Keratinocyte (primary cell): Measurements from ENCODE around the gene TRAF1. TPM values are rescaled to one million over a fixed set of nuclear protein-coding genes. Genes with fewer than 3 reads are reported as not detected.

Source experiments
- DNase-seq: peaks from one replicate; pipeline ENCODE4 v3.0.0-alpha.2; 2011; ENCODE audit warnings: low read depth, missing footprints, low spot score
- FAIRE-seq: peaks from 2 replicates; lab custom pipeline; 2011; peaks lifted over from hg19 to GRCh38; lab: Jason Lieb, UNC
- H2AFZ ChIP-seq: 2 replicates; pipeline ENCODE4 v1.6.0; 2012; ENCODE audit warnings: low read length, control low read depth, inconsistent platforms; ENCODE audit not compliant: control insufficient read depth
- H3K27ac ChIP-seq: 2 replicates; pipeline ENCODE4 v1.5.1; 2011; ENCODE audit warnings: low read length; ENCODE audit not compliant: control insufficient read depth, insufficient read depth
- H3K27me3 ChIP-seq: 3 replicates; pipeline ENCODE4 v1.6.0; 2011; ENCODE audit warnings: low read length; ENCODE audit not compliant: control insufficient read depth, insufficient read depth; ENCODE audit errors: extremely low read depth
- H3K36me3 ChIP-seq, 2 experiments: 2 replicates in 1 of 2; 3 replicates in 1 of 2; pipeline ENCODE4 v1.5.1; 2011; ENCODE audit warnings: low read length in 2 of 2, mild to moderate bottlenecking in 1 of 2; ENCODE audit not compliant: control insufficient read depth in 2 of 2, insufficient read depth in 2 of 2; ENCODE audit errors: extremely low read depth in 1 of 2
- H3K4me1 ChIP-seq: 3 replicates; pipeline ENCODE4 v1.5.1; 2011; ENCODE audit warnings: low read length; ENCODE audit not compliant: control insufficient read depth, insufficient read depth; ENCODE audit errors: extremely low read depth
- H3K4me2 ChIP-seq: 3 replicates; pipeline ENCODE4 v1.6.0; 2011; ENCODE audit warnings: low read depth, low read length; ENCODE audit not compliant: control insufficient read depth, insufficient read depth; ENCODE audit errors: extremely low read depth
- H3K4me3 ChIP-seq, 3 experiments: fragments of 200-600 bp in 1 of 3; sonication (generic) in 1 of 3; 2 replicates in 2 of 3; 3 replicates in 1 of 3; pipeline ENCODE4 v1.5.1; 2011 to 2016; ENCODE audit warnings: low read length in 3 of 3, mild to moderate bottlenecking in 3 of 3, control low read depth in 2 of 3, inconsistent platforms in 1 of 3, low read depth in 1 of 3, mixed read lengths in 1 of 3, mixed run types in 1 of 3, moderate library complexity in 1 of 3; ENCODE audit not compliant: control insufficient read depth in 2 of 3, insufficient read depth in 2 of 3; ENCODE audit errors: extremely low read depth in 1 of 3
- H3K79me2 ChIP-seq: 2 replicates; pipeline ENCODE4 v1.6.0; 2012; ENCODE audit warnings: low read length; ENCODE audit not compliant: control insufficient read depth, insufficient read depth
- H3K9ac ChIP-seq: 3 replicates; pipeline ENCODE4 v1.6.0; 2011; ENCODE audit warnings: low read length; ENCODE audit not compliant: control insufficient read depth, insufficient read depth; ENCODE audit errors: extremely low read depth
- H3K9me1 ChIP-seq: 3 replicates; pipeline ENCODE4 v1.6.0; 2011; ENCODE audit warnings: low read length; ENCODE audit not compliant: control insufficient read depth, insufficient read depth; ENCODE audit errors: extremely low read depth
- H3K9me3 ChIP-seq: 2 replicates; pipeline ENCODE4 v1.5.1; 2012; ENCODE audit warnings: low read depth, low read length; ENCODE audit not compliant: control insufficient read depth
- H4K20me1 ChIP-seq: 3 replicates; pipeline ENCODE4 v1.6.0; 2011; ENCODE audit warnings: low read length; ENCODE audit not compliant: control insufficient read depth, insufficient read depth; ENCODE audit errors: extremely low read depth
- CTCF ChIP-seq, 3 experiments: IDR thresholded peaks in 1 of 3; conservative IDR thresholded peaks in 1 of 3; optimal IDR thresholded peaks in 1 of 3; 2 replicates in 2 of 3; 3 replicates in 1 of 3; pipeline versions ENCODE3 to v1.5.1; 2011; ENCODE audit warnings: low read length in 3 of 3, mild to moderate bottlenecking in 3 of 3, moderate library complexity in 2 of 3, control low read depth in 1 of 3, inconsistent platforms in 1 of 3; ENCODE audit not compliant: insufficient read depth in 2 of 3; ENCODE audit errors: extremely low read depth in 1 of 3
- EZH2 ChIP-seq: IDR thresholded peaks from one replicate; pipeline ENCODE4 v1.6.1; 2012; ENCODE audit warnings: inconsistent platforms, mild to moderate bottlenecking, low read length, moderate library complexity
- dilution Hi-C: fragments of 300-500 bp; cut with MboI; formaldehyde crosslinking; loops from one replicate; pipeline ENCODE4 v1.7.0; 2020; ENCODE audit warnings: low sequenced_read_pairs; ENCODE audit not compliant: extremely low pct_ligation_motif_present
- polyA plus RNA-seq, 5 experiments: library from polyadenylated mRNA; depleted of rRNA in 3 of 5; stranded (reverse) in 3 of 5; stranded (forward) in 1 of 5; unstranded in 1 of 5; fragments of >200 nt; gene quantifications; 1 replicate in 1 of 5; 2 replicates in 3 of 5; 3 replicates in 1 of 5; pipeline versions ENCODE4 v1.2.1 to v1.2.3, GENCODE V29; 2011 to 2012; ENCODE audit warnings: missing spikeins in 2 of 5, low read depth in 1 of 5, low replicate concordance in 1 of 5

TRAF1 gene
- polyA plus RNA-seq, 1 donor (not counting 4 experiments of a cell fraction or from before 2014, with no cell fraction given), result 1.2 TPM

DNA sequence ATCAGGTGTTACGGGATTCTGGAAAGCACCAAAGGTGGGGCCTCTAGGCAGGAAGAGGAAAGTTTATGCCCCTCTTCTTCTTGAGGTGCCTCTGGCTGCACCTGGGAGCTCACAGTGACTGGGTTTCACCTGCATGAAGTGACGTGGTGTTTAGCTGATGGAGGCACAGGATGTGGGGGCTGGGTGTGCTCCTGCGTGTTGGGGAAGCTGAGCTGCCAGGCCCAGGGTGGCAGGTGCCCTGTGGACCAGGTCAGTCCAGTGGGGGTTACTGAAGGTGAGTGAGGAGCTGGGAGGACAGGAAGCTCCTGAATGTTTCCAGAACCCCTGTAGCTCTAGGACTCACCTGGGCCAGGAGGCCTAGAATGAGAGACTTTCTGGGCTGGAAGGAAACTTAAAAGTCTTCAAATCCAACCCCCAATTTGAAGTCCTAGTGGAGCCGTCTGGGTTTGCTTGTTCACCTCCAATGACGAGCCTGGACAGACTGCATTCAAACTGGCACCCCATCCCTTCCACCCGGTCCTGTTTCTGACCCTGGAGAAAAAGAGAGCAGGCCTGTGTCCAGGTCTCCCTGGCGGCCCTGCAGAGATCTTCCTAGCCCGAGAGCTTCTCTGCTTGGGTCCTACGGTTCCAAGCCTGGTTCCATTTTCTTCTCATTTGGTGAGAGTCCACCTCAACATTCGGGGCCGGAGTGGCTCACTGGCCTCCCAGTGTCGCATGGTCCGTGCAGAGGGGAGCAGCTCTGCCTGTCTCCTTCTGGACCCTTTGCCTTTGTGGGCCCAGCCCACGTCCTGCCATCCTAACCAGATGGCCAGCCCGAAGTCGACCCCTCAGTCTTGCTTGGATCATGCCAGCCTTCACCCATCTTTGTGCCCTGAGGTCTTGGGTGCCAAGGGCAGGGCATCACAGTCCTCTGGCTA is 22.3 kb downstream of the TRAF1 start:
- FAIRE-seq (no peak), DNase-seq (no peak)
- dilution Hi-C loops, result no loop called here
- Histone ChIP-seq H3K9me1 (no peaks in the 10 kb centered on the region), H3K9me3 (no peaks in the 10 kb centered on the region), H3K36me3 (no peaks in the 10 kb centered on the region), H3K4me2 (no peak overlapping the region), H2AFZ (no peak overlapping the region), H3K4me3 (no peak overlapping the region), H3K4me1 (no peaks in the 10 kb centered on the region), H3K27ac (no peak overlapping the region), H3K79me2 (no peaks in the 10 kb centered on the region), H3K27me3 (no peaks in the 10 kb centered on the region), H3K9ac (no peak overlapping the region), H4K20me1 (no peaks in the 10 kb centered on the region)
- TF ChIP-seq EZH2, result no peak
- no peak for TF ChIP-seq CTCF (optimal IDR thresholded peaks at IDR 0.05 in 1 of 3, IDR thresholded peaks at IDR 0.05 in 1 of 3, conservative IDR thresholded peaks at IDR 0.05 in 1 of 3; ENCODE audit: extremely low read depth in 1 of 3, insufficient read depth in 2 of 3, low read length in 3 of 3)

GRCh38 chr9:120902569-120903535 is 23.7 kb downstream of the TRAF1 start:
- H3K4me1 ChIP-seq, result no peaks in the 10 kb centered on the region
- H3K4me3 ChIP-seq, result no peak overlapping the region
- FAIRE-seq, result no peak
- DNase-seq, result no peak
- H3K27ac ChIP-seq, result no peak overlapping the region
- no peaks in the 10 kb centered on the region for H3K9me1 ChIP-seq
- H3K4me2 ChIP-seq, result no peak overlapping the region
- no peaks in the 10 kb centered on the region for H3K9me3 ChIP-seq
- no peaks in the 10 kb centered on the region for H3K36me3 ChIP-seq
- H3K27me3 ChIP-seq, result no peaks in the 10 kb centered on the region
- dilution Hi-C loops, result no loop called here
- H3K9ac ChIP-seq, result no peak overlapping the region
- no peaks in the 10 kb centered on the region for H3K79me2 ChIP-seq
- TF ChIP-seq CTCF (optimal IDR thresholded peaks at IDR 0.05 in 1 of 3, IDR thresholded peaks at IDR 0.05 in 1 of 3, conservative IDR thresholded peaks at IDR 0.05 in 1 of 3; ENCODE audit: extremely low read depth in 1 of 3, insufficient read depth in 2 of 3, low read length in 3 of 3) (no peak), EZH2 (no peak)
- H2AFZ ChIP-seq, result no peak overlapping the region
- no peaks in the 10 kb centered on the region for H4K20me1 ChIP-seq
